GM19240 (cell line): ENCODE results near the gene STK17A.
"Not testable (repeated sequence)": the region's sequence is repeated elsewhere in the genome, so short reads cannot be mapped to it uniquely, and the experiment has no call there.

Experiments used
- DNase-seq: peaks from one replicate; pipeline ENCODE4 v3.0.0; 2011; ENCODE audit warnings: low spot score; ENCODE audit not compliant: insufficient read length

The STK17A gene

DNA sequence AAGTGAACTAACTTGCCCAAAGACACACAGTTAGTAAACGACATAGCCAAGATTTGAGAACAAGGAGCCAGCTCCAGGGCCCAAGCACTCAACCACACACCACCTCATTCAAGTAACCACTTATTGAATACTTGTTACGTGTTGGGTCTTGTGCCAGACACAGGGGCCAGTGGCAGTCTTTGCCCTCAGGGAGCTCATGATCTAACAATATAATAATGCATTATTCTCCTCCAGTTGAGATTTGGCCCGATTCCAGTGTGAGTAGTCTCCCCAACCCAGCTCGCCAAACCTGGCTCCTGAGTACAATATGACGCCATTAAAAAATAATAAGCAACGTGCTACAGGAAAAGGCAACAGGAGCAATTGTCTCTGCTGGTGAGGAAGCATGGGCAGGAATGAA lies 14.4 kb upstream of the STK17A start:
- no peak for DNase-seq

GRCh38 chr7:43569424-43569823 lies 13.5 kb upstream of the STK17A start:
- DNase-seq = no peak

GRCh38 chr7:43570688-43571365 lies 12.1 kb upstream of the STK17A start:
- DNase-seq = no peak

DNA sequence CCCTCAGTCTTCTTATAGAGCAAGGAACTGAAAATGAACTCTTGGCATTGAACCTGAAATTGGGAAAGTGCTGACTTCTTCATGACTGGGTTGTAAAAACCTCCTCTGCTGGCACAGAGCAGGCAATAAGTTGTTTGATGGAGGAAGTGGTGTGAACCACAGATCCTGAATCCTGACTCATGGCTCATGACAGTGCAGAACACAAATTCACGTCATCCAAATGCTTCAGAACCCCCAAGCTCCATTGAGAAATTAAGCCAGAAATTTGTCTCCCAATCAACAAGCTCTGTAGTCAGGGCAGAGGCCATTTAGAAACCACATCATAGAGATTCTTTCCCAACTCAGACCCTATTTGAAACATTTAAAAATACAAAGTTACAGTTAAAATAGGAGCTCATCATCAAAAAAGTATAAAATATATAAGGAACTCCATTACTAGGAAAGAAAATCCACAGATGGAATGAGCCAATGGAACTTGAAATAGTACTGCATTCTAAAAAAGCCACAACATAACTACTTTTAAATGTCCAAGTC lies 10.3 kb upstream of the STK17A start:
- DNase-seq = no peak

GRCh38 chr7:43573832-43574231 lies 9.1 kb upstream of the STK17A start:
- DNase-seq = not testable (repeated sequence)

- DNase-seq = no peak
Measured at GRCh38 chr7:43575506-43575905, 7.4 kb upstream of the STK17A start.

GRCh38 chr7:43576241-43576640 lies 6.7 kb upstream of the STK17A start:
- no peak for DNase-seq

DNA sequence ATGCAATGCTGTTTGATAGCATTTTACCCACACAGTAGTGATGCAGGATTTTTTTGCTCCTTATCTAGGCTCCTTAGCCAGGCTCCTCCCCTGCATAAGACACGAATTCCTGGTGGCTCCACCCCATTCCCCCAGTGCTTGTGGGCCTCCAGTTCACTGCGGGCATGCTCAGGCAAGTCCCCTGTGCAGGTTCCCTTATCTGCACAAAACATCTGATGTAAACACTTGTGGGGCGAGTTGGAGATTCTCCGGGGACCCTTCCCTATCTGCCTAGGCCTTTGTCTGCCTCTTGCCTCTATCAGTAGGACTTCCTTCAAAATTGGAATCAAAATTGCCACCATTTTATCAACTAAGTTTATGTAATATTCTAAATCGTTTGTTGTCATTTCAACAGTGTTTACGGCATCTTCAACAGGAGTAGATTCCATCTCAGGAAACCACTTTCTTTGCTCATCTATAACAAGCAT lies 5.4 kb upstream of the STK17A start:
- DNase-seq = no peak

GRCh38 chr7:43583424-43584194 lies 701 bp downstream of the STK17A start:
- DNase-seq = no peak

GRCh38 chr7:43584195-43584586 lies 1.3 kb downstream of the STK17A start:
- DNase-seq = no peak

- not testable (repeated sequence) for DNase-seq
Measured at GRCh38 chr7:43584733-43585132, 1.8 kb downstream of the STK17A start.

DNA sequence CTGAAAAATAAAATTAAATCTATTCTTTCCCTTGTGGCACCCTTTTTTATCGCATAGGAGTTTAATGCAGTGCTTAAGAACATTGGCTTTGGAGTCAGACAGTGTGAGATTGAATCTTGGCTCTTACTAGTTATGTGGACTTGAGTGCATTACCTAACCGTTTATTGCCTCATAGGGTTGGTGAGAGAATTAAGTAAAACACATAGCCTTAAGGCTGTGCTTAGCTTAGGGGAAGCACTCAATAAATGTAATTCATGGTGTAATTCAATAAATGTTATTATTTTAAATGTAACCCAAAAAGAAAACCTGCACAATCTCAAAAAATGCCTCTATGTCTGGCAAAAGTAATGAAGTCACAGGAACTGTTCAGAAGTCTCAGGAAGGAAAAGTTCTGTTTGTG lies 2.7 kb downstream of the STK17A start:
- no peak for DNase-seq

- no peak for DNase-seq
Measured at GRCh38 chr7:43586251-43586900, 3.5 kb downstream of the STK17A start.

DNA sequence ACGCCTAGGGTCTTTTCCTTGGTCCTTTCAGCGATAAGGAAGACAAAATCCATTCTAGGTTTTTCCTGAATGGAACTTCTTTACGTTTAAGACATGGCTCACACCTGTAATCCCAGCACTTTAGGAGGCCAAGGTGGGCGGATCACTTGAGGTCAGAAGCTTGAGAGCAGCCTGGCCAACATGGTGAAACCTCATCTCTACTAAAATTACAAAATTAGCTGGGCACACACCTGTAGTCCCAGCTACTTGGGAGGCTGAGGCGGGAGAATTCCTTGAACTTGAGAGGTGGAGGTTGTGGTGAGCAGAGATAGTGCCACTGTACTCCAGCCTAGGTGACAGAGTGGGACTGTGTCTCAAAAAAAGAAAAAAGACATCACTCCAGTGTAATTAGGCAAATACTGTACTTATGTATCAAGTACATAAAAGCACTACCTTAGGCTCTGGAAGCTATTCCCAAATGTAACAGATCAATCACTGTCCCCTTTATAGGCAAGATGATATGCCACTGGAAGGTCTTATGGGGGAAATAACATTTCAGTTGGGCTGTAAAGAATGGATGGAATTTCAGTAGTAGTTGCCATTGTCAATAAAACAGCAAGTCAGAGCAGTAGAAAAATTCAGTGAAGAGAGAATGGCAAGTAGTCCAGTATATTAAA lies 5.7 kb downstream of the STK17A start:
- DNase-seq = no peak

DNA sequence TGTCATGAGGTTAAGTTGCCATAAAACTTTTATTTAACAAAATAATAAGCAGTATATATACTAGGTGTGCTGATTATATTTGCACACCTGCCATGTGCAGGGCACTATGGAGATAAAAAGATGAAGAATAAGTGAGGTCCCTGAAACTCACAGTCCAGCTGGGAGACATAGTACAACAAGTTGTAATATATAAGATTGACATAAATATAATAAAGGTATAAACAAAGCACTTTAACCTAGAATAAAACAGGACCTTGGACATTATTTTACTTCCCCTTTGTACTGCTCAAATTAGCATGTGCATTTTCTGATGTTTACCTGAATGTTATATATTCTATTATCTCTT lies 6.2 kb downstream of the STK17A start:
- DNase-seq = no peak

DNA sequence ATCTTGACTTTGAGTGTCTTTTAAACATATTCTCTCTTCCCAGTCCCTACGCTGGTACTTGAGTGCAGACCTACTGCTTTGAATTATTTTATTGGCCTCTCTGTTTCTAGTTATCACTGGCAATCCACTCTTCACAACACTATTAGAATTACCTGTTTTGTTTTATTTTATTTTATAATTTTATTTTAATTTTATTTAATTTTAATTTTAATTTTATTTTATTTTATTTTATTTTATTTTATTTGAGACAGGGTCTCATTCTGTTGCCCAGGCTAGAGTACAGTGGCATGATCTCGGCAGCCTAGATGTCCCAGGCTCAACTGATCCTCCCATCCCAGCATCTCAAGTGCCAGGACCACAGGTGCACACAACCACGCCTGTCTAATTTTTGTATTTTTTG lies 6.8 kb downstream of the STK17A start:
- DNase-seq = no peak

DNA sequence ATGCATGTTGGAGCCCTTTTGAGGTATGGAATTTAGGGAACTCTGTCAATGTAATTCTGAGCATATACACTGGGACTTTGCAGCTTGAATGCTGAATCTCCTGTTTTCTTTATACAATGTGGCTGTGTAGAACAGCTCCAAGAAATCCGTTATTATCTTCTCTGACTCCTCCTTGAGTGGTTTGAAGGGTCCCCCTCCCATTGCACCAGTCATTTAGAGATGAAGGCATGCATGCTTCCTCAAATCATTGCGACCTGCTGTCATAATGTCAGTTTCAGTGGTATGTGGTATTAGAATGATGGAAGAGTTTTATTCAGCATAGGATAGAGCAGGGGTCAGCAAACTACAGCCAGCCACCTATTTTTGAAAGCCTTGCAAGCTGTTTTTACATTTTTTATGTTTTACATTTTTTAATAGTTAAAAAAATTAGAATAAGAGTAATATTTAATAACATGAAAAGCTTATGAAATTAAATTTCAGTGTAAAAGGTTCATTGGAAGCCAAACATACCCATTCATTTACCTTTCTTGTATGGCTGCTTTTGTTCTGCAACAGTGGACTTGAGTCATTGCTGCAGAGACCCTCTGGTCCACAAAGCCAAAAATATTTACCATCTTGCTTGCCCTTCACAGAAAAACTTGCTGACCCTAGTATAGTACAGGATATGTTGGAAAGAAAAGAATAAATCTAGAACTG lies 8.1 kb downstream of the STK17A start:
- no peak for DNase-seq

- DNase-seq = no peak
Measured at GRCh38 chr7:43591558-43592180, 8.8 kb downstream of the STK17A start.

GRCh38 chr7:43592326-43592725 lies 9.4 kb downstream of the STK17A start:
- DNase-seq = no peak

- no peak for DNase-seq
Measured at GRCh38 chr7:43593010-43593409, 10.1 kb downstream of the STK17A start.

DNA sequence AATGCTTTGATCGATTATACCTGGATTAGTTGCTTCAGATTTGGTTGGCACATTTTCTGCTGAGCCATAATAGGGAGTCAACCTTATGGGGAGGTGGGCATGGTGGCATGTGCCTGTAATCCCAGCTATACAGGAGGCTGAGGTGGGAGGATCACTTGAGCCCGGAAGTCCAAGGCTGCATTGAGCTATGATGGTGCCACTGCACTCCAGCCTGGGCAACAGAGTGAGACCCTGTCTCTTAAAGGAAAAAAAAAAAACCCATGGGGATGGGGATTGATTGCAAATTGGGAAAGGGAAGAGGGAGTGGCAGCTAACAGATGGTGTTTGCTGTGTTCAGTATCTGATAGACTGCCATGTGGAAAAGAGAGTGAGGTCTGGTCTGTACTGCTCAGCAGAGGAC lies 11.1 kb downstream of the STK17A start:
- no peak for DNase-seq
